ENCODE measurements around the gene JPH3.

GRCh38 chr16:87744750-87745514, 142.6 kb downstream of the JPH3 start:
- TF ChIP-seq CTCF (IDR thresholded peaks at IDR 0.05) (no peak), POLR2A (IDR thresholded peaks at IDR 0.05) (no peak)
